IMR-90 (cell line): Measurements from ENCODE around the gene NTRK2. TPM values are rescaled to one million over a fixed set of nuclear protein-coding genes. Genes with fewer than 3 reads are reported as not detected.

Source experiments
- ATAC-seq: fragments of 200-7000 bp; cut with Tn5 transposase; 2 replicates; pipeline ENCODE4 v1.9.1; 2020; ENCODE audit warnings: low read depth, mild to moderate bottlenecking, moderate library complexity
- BruUV-seq: library from RNA; stranded (reverse); fragments of 400-500 nt; replicated peaks from 2 replicates; lab custom pipeline; 2021; lab: Mats Ljungman, UMichigan
- CTCF ChIA-PET: fragments of 300-600 bp; formaldehyde crosslinking; extraction: SDS; loops from one replicate; lab custom pipeline; 2021; ENCODE audit warnings: antibody characterized with exemption; lab: Yijun Ruan, JAX
- POLR2A ChIA-PET: fragments of 300-600 bp; sonication (Branson Sonifier 250); formaldehyde crosslinking; loops from one replicate; lab custom pipeline; 2022; ENCODE audit warnings: antibody characterized with exemption; ENCODE audit not compliant: unreplicated experiment; lab: Charles Lee
- DNase-seq: peaks from one replicate; pipeline ENCODE4 v3.0.0; 2013
- H2AFZ ChIP-seq: replicated peaks from 2 replicates; pipeline ENCODE3; 2013; ENCODE audit warnings: low read length, mild to moderate bottlenecking; ENCODE audit not compliant: poor library complexity
- H2AK5ac ChIP-seq: 2 replicates; pipeline ENCODE4 v1.6.1; 2013; ENCODE audit warnings: low read depth, low read length, inconsistent platforms
- H2AK9ac ChIP-seq: replicated peaks from 2 replicates; pipeline ENCODE3; 2013; ENCODE audit warnings: mild to moderate bottlenecking, low read depth, low read length, moderate library complexity; ENCODE audit not compliant: poor library complexity
- H2BK120ac ChIP-seq: 2 replicates; pipeline ENCODE4 v1.6.1; 2013; ENCODE audit warnings: low read depth, low read length, inconsistent platforms
- H2BK15ac ChIP-seq: 3 replicates; pipeline ENCODE4 v1.6.1; 2013; ENCODE audit warnings: low read depth, low read length, inconsistent platforms
- H2BK20ac ChIP-seq: 2 replicates; pipeline ENCODE4 v1.6.1; 2013; ENCODE audit warnings: low read depth, mild to moderate bottlenecking, inconsistent platforms, low read length, moderate library complexity
- H2BK5ac ChIP-seq: 2 replicates; pipeline ENCODE4 v1.6.1; 2013; ENCODE audit warnings: mild to moderate bottlenecking, low read depth, low read length, inconsistent platforms; ENCODE audit not compliant: poor library complexity, severe bottlenecking
- H3K14ac ChIP-seq: replicated peaks from 2 replicates; pipeline ENCODE4 v1.6.1; 2013; ENCODE audit warnings: low read depth, low read length, inconsistent platforms
- H3K18ac ChIP-seq: 2 replicates; pipeline ENCODE4 v1.6.1; 2013; ENCODE audit warnings: low read depth, low read length, control low read depth
- H3K23ac ChIP-seq: 2 replicates; pipeline ENCODE4 v1.6.1; 2013; ENCODE audit warnings: low read depth, low read length, inconsistent platforms
- H3K27ac ChIP-seq: 2 replicates; pipeline ENCODE4 v1.5.1; 2013; ENCODE audit warnings: mild to moderate bottlenecking, control low read depth, low read length; ENCODE audit not compliant: insufficient read depth
- H3K27me3 ChIP-seq: 2 replicates; pipeline ENCODE4 v1.6.1; 2013; ENCODE audit warnings: low read length; ENCODE audit not compliant: control insufficient read depth, insufficient read depth
- H3K36me3 ChIP-seq: 2 replicates; pipeline ENCODE4 v1.6.1; 2013; ENCODE audit warnings: low read length, mixed read lengths; ENCODE audit not compliant: control insufficient read depth, insufficient read depth
- H3K4ac ChIP-seq: 2 replicates; pipeline ENCODE4 v1.6.1; 2013; ENCODE audit warnings: low read depth, low read length, inconsistent platforms
- H3K4me1 ChIP-seq: 2 replicates; pipeline ENCODE4 v1.6.1; 2013; ENCODE audit warnings: low read length, mixed read lengths; ENCODE audit not compliant: control insufficient read depth, insufficient read depth
- H3K4me2 ChIP-seq: 2 replicates; pipeline ENCODE4 v1.6.1; 2013; ENCODE audit warnings: low read depth, mild to moderate bottlenecking, control low read depth, low read length, moderate library complexity
- H3K4me3 ChIP-seq: 2 replicates; pipeline ENCODE4 v1.5.1; 2013; ENCODE audit warnings: low read depth, mild to moderate bottlenecking, control low read depth, low read length, moderate library complexity; ENCODE audit not compliant: insufficient read depth
- H3K56ac ChIP-seq: 2 replicates; pipeline ENCODE4 v1.6.1; 2013; ENCODE audit warnings: low read length, inconsistent platforms; ENCODE audit not compliant: insufficient read depth; ENCODE audit errors: extremely low read depth
- H3K79me1 ChIP-seq, 2 experiments: 2 replicates each; pipeline ENCODE4 v1.6.1; 2013; ENCODE audit warnings: low read length in 2 of 2, inconsistent platforms in 1 of 2, low read depth in 1 of 2
- H3K9ac ChIP-seq: 2 replicates; pipeline ENCODE4 v1.6.1; 2013; ENCODE audit warnings: low read depth, low read length, control low read depth
- H3K9me1 ChIP-seq: 2 replicates; pipeline ENCODE4 v1.6.1; 2013; ENCODE audit warnings: low read length, inconsistent platforms; ENCODE audit not compliant: insufficient read depth
- H3K9me3 ChIP-seq: 2 replicates; pipeline ENCODE4 v1.6.1; 2013; ENCODE audit warnings: low read length; ENCODE audit not compliant: control insufficient read depth, insufficient read depth
- H4K20me1 ChIP-seq: 2 replicates; pipeline ENCODE4 v1.6.1; 2013; ENCODE audit warnings: low read length, inconsistent platforms; ENCODE audit not compliant: insufficient read depth
- H4K5ac ChIP-seq: 2 replicates; pipeline ENCODE4 v1.6.1; 2013; ENCODE audit warnings: mild to moderate bottlenecking, low read depth, low read length, control low read depth
- H4K8ac ChIP-seq, 2 experiments: 2 replicates each; pipeline ENCODE4 v1.6.1; 2013; ENCODE audit warnings: low read depth in 2 of 2, low read length in 2 of 2, control low read depth in 1 of 2, inconsistent platforms in 1 of 2
- H4K91ac ChIP-seq: 2 replicates; pipeline ENCODE4 v1.6.1; 2013; ENCODE audit warnings: low read depth, low read length, inconsistent platforms; ENCODE audit not compliant: insufficient read depth
- BHLHE40 ChIP-seq: fragments of 150-350 bp; IDR thresholded peaks from 2 replicates; pipeline ENCODE4 v1.6.1; 2016; ENCODE audit warnings: mild to moderate bottlenecking, low read depth, low read length
- CEBPB ChIP-seq: IDR thresholded peaks from 2 replicates; pipeline ENCODE4 v1.6.1; 2012; ENCODE audit warnings: low read depth, low read length, improper control_type of control experiment
- CHD1 ChIP-seq: IDR thresholded peaks from 2 replicates; pipeline ENCODE4 v1.6.1; 2012; ENCODE audit warnings: low read depth, low read length, improper control_type of control experiment
- FOS ChIP-seq: fragments of 150-350 bp; IDR thresholded peaks from 2 replicates; pipeline ENCODE4 v1.6.1; 2016; ENCODE audit warnings: low read depth, low read length
- MAFK ChIP-seq: IDR thresholded peaks from 2 replicates; pipeline ENCODE4 v1.6.1; 2012; ENCODE audit warnings: low read depth, low read length, improper control_type of control experiment
- MXI1 ChIP-seq: IDR thresholded peaks from 2 replicates; pipeline ENCODE4 v1.6.1; 2012; ENCODE audit warnings: low read depth, mild to moderate bottlenecking, low read length, moderate library complexity, borderline replicate concordance
- NFE2L2 ChIP-seq: fragments of 150-350 bp; IDR thresholded peaks from 2 replicates; pipeline ENCODE4 v1.6.1; 2016; ENCODE audit warnings: low read depth, mild to moderate bottlenecking, low read length
- POLR2A ChIP-seq: IDR thresholded peaks from 2 replicates; pipeline ENCODE4 v1.6.1; 2012; ENCODE audit warnings: mild to moderate bottlenecking, low read depth, low read length
- RAD21 ChIP-seq: IDR thresholded peaks from 2 replicates; pipeline ENCODE4 v1.6.1; 2012; ENCODE audit warnings: low read length, improper control_type of control experiment
- RCOR1 ChIP-seq: IDR thresholded peaks from 2 replicates; pipeline ENCODE4 v1.6.1; 2012; ENCODE audit warnings: mild to moderate bottlenecking, low read length, improper control_type of control experiment; ENCODE audit not compliant: insufficient replicate concordance
- RFX5 ChIP-seq: IDR thresholded peaks from 2 replicates; pipeline ENCODE4 v1.8.0; 2012; ENCODE audit warnings: low read depth, mild to moderate bottlenecking, low read length, moderate library complexity
- WGBS, 2 experiments: methylation state at CpG; one replicate each; pipeline versions ENCODE4 v1.1.5 to v1.1.7; 2013; ENCODE audit warnings: missing lambda C conversion rate in 2 of 2; ENCODE audit not compliant: insufficient read length in 1 of 2; ENCODE audit errors: extremely low coverage in 2 of 2; 5-methylcytosine and 5-hydroxymethylcytosine counted together
- dilution Hi-C: fragments of 300-500 bp; cut with HindIII; formaldehyde crosslinking; loops from one replicate; pipeline ENCODE4 v1.14.3; 2018; ENCODE audit warnings: low sequenced_read_pairs; ENCODE audit not compliant: unreplicated experiment
- in situ Hi-C: fragments of 300-500 bp; cut with MboI; formaldehyde crosslinking; loops from 3 replicates; pipeline ENCODE4 v1.14.3; 2019; ENCODE audit warnings: low sequenced_read_pairs, inconsistent platforms, mixed read lengths
- intact Hi-C: fragments of 100-400 bp; cut with micrococcal nuclease; formaldehyde crosslinking; loops from 2 replicates; pipeline ENCODE4 v1.10.0; 2022
- polyA plus RNA-seq, 3 experiments: library from polyadenylated mRNA; depleted of rRNA; stranded (reverse); fragments of >200 nt; gene quantifications; 2 replicates each; pipeline ENCODE4 v1.2.3, GENCODE V29; 2012; ENCODE audit warnings: low replicate concordance in 1 of 3
- total RNA-seq: library from RNA; depleted of rRNA; stranded (reverse); fragments of >200 nt; gene quantifications from 2 replicates; pipeline ENCODE4 v1.2.3, GENCODE V29; 2012
- TF ChIP-seq, protein P1 (sequence below): fragments of 150-350 bp; IDR thresholded peaks from 2 replicates; pipeline ENCODE4 v1.6.1; 2016; ENCODE audit warnings: low read depth, mild to moderate bottlenecking, low read length, moderate library complexity, borderline replicate concordance
- TF ChIP-seq, protein P2 (sequence below): conservative IDR thresholded peaks from 2 replicates; pipeline ENCODE4 v1.5.1; 2012; ENCODE audit warnings: mild to moderate bottlenecking, low read depth, low read length, improper control_type of control experiment

Gene NTRK2
- total and polyA plus RNA-seq, 2 of the 4 experiments (the other 2 are of a cell fraction), result under 0.01 to 0.02 TPM

DNA sequence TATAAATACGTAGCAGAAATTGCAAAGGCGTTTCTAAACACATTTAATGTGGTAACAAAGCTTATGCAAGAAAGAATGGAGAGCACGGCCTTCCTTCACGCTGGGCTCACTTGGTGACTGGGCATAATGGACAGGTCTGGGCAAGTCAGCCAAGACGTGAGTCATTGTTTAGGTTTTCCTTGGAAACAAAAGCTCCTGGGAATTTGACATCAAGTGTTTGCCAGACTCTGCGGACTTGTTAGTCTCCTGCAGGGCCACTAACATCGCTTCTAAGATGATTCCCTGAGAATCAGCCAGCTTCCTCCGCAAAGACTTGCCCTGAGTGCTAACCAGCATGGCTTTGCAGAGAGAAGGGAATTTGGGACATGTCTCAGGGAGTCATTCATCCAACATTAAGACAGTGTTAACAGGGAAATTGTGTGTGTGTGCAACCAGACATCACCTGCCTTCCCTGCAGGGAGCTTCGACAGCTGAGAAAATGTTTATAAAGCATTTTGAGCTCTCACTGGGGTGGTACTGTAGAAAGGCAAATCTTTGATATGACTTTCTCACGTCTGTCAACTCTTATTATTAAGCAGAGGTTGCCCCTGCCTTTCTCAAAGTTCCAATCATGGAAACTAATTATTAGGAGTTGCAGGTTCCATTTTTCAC lies 182.5 kb downstream of the NTRK2 start:
- Histone ChIP-seq H3K36me3 (no peaks in the 10 kb centered on the region), H3K4me1 (no peaks in the 10 kb centered on the region), H2BK15ac (no peak overlapping the region), H3K9ac (no peak overlapping the region), H3K23ac (no peak overlapping the region), H3K9me3 (peaks cover 6% of the 10 kb centered on the region; the same call in 1 of the 2 replicates), H4K91ac (no peak overlapping the region), H3K18ac (no peak overlapping the region), H4K8ac (no peak overlapping the region), H2AK9ac (no peak overlapping the region), H2BK120ac (no peak overlapping the region), H3K27ac (no peak overlapping the region), H4K5ac (no peak overlapping the region), H3K56ac (no peak overlapping the region), H2BK5ac (no peak overlapping the region), H2AFZ (no peak overlapping the region), H3K14ac (no peak overlapping the region), H2BK20ac (no peak overlapping the region), H3K79me1 (no peaks in the 10 kb centered on the region), H3K4me2 (no peak overlapping the region), H3K4ac (no peak overlapping the region), H3K4me3 (no peak overlapping the region), H3K9me1 (no peaks in the 10 kb centered on the region), H3K27me3 (no peaks in the 10 kb centered on the region), H2AK5ac (no peak overlapping the region), H4K20me1 (no peaks in the 10 kb centered on the region)
- ATAC-seq, result no peak
- WGBS, 2 experiments, result 0% methylated on average over 1 of the region's 10 CpGs; no CpG with 5 or more reads in 1 of the 2 experiments
- in situ Hi-C loops (no loop called here), intact Hi-C loops (no loop called here), dilution Hi-C loops (no loop called here)
- TF ChIP-seq CEBPB (no peak), POLR2A (no peak), RCOR1 (no peak), MXI1 (no peak), CHD1 (no peak), RFX5 (no peak), BHLHE40 (no peak), MAFK (no peak), NFE2L2 (no peak), FOS (no peak), RAD21 (no peak)
- TF ChIP-seq, protein P1, sequence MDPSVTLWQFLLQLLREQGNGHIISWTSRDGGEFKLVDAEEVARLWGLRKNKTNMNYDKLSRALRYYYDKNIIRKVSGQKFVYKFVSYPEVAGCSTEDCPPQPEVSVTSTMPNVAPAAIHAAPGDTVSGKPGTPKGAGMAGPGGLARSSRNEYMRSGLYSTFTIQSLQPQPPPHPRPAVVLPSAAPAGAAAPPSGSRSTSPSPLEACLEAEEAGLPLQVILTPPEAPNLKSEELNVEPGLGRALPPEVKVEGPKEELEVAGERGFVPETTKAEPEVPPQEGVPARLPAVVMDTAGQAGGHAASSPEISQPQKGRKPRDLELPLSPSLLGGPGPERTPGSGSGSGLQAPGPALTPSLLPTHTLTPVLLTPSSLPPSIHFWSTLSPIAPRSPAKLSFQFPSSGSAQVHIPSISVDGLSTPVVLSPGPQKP, result no peak
- TF ChIP-seq, protein P2, sequence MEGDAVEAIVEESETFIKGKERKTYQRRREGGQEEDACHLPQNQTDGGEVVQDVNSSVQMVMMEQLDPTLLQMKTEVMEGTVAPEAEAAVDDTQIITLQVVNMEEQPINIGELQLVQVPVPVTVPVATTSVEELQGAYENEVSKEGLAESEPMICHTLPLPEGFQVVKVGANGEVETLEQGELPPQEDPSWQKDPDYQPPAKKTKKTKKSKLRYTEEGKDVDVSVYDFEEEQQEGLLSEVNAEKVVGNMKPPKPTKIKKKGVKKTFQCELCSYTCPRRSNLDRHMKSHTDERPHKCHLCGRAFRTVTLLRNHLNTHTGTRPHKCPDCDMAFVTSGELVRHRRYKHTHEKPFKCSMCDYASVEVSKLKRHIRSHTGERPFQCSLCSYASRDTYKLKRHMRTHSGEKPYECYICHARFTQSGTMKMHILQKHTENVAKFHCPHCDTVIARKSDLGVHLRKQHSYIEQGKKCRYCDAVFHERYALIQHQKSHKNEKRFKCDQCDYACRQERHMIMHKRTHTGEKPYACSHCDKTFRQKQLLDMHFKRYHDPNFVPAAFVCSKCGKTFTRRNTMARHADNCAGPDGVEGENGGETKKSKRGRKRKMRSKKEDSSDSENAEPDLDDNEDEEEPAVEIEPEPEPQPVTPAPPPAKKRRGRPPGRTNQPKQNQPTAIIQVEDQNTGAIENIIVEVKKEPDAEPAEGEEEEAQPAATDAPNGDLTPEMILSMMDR, result no peak
- BruUV-seq, result no TSS peak
- CTCF ChIA-PET, result interaction anchor here (1.6 kb wide), 1 partner anchor 25 kb away, joined by 3 read pairs; no protein-coding TSS in a partner anchor
- POLR2A ChIA-PET, result no interaction called here
- DNase-seq, result peak; percentile 11
